Measurements from ENCODE around the gene RHOT2.
"Not testable (repeated sequence)": the region's sequence is repeated elsewhere in the genome, so short reads cannot be mapped to it uniquely, and the experiment has no call there.

The RHOT2 gene

GRCh38 chr16:698911-699671, 31.2 kb downstream of the RHOT2 start:
- no peak for DNase-seq (ENCODE audit: low read depth, low spot score)

- DNase-seq (ENCODE audit: low read depth, low spot score) = no peak
These were observed 33.0 kb downstream of the RHOT2 start for GRCh38 chr16:700684-701584.

- no peak for DNase-seq (ENCODE audit: low read depth, low spot score)
These were observed 34.4 kb downstream of the RHOT2 start for GRCh38 chr16:702341-702740.

- DNase-seq (ENCODE audit: low read depth, low spot score) = no peak
These were observed 35.5 kb downstream of the RHOT2 start for GRCh38 chr16:703406-703805.

GRCh38 chr16:704047-704446, 36.1 kb downstream of the RHOT2 start:
- DNase-seq (ENCODE audit: low read depth, low spot score) = no peak

- DNase-seq (ENCODE audit: low read depth, low spot score) = no peak
These were observed 36.8 kb downstream of the RHOT2 start for GRCh38 chr16:704552-705380.

- DNase-seq (ENCODE audit: low read depth, low spot score) = no peak
These were observed 37.7 kb downstream of the RHOT2 start, which contains the start of gene FBXL16 for GRCh38 chr16:705431-706188. Gene FBXL16 (minus strand): TSS chr16:705801. CDS start chr16:697405, 8,396 bp downstream.

GRCh38 chr16:706189-707061, 38.5 kb downstream of the RHOT2 start:
- no peak for DNase-seq (ENCODE audit: low read depth, low spot score)

GRCh38 chr16:707062-707538, 39.2 kb downstream of the RHOT2 start:
- DNase-seq (ENCODE audit: low read depth, low spot score) = no peak

- no peak for DNase-seq (ENCODE audit: low read depth, low spot score)
These were observed 40.1 kb downstream of the RHOT2 start for GRCh38 chr16:708019-708418.

GRCh38 chr16:708959-709358, 41.0 kb downstream of the RHOT2 start:
- no peak for DNase-seq (ENCODE audit: low read depth, low spot score)

GRCh38 chr16:709566-710499, 41.9 kb downstream of the RHOT2 start:
- DNase-seq (ENCODE audit: low read depth, low spot score) = no peak

GRCh38 chr16:710500-711075, 42.7 kb downstream of the RHOT2 start:
- DNase-seq (ENCODE audit: low read depth, low spot score) = no peak

- no peak for DNase-seq (ENCODE audit: low read depth, low spot score)
These were observed 43.2 kb downstream of the RHOT2 start for GRCh38 chr16:711084-711483.

GRCh38 chr16:711548-712320, 43.8 kb downstream of the RHOT2 start:
- DNase-seq (ENCODE audit: low read depth, low spot score) = no peak

- not testable (repeated sequence) for DNase-seq (ENCODE audit: low read depth, low spot score)
These were observed 44.9 kb downstream of the RHOT2 start for GRCh38 chr16:712740-713250.

GRCh38 chr16:714079-714478, 46.1 kb downstream of the RHOT2 start:
- no peak for DNase-seq (ENCODE audit: low read depth, low spot score)
